T follicular helper cell (primary cell): ENCODE data around the gene CIB4.

ENCODE experiments used
- DNase-seq: peaks from one replicate; pipeline ENCODE4 v3.0.0-alpha.2; 2020; ENCODE audit warnings: low read depth

The CIB4 gene

DNA sequence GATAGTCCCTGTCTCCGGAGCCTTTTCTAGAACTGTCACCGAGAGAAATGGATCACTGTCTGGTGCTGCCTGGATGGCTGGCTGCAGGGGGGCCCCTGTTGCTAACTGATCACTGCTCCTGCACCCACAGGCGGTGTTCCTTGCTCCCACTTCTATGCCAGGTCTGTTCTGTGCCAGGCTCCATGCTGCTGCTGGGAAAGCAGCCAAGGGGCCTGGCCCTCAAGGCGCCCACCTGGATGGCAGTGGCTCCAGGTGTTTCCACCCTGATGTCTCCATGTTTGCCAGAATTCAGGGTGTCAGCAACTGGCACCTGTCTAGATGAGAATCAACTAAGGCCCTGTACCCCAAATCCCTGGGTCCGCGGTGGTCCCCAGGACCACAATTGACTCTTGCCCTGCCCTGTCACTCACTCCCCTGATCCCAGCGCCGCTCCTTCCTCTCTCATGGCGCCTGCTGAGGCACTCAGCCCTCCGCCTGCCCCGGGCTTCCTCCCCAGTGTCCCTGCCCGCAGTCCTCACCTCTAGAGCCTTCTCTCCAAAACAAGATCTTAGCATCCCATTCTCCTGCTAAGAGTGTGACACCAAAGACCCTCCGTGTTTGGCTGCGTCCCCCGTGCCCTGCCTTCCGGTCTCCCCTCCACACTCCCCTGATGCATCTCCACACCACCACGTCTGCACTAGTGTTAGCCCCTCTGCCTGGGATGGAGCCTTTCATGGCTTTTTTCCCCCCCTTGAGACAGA, 90.7 kb downstream of the CIB4 start:
- no peak for DNase-seq

DNA sequence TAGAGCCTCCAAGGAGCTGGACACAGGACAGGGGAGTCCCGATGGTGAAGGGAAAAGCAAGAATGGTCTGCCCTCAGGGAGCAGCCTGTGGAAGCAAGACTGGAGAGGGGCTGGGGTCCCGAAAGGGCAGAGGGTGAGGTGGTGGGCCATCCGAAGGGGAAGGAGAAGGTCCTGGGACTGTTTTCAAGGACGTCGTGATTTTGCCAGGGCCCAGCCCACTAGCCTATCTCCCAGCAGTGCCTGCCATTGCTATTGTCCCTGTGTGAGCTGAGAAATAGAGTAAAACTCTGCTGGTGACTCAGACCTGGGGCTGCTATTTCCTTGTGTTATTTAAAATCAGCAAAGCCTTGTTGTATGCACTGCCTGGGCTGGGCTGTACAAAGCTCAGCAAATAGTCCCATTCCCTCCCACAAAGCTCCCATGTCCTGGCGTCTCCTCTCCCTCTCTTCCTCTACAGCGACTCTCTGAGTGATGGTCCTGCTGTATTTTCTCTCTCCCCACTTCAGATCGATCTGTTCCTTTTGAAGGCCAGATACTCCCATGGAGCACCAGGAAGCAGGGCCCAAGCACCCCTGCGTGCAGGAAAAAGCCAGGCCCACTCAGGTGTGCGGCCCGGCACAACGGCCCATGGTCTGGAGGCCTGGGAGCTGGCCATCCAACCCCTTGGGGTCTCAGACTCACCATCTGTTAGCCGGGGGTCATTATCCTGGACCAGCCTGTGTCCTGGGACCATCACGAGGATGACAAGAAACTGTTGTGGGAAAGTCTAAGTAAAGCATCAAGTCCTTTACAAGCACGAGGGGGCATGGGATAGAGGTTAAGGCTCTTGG, 98.3 kb downstream of the CIB4 start:
- DNase-seq: no peak

DNA sequence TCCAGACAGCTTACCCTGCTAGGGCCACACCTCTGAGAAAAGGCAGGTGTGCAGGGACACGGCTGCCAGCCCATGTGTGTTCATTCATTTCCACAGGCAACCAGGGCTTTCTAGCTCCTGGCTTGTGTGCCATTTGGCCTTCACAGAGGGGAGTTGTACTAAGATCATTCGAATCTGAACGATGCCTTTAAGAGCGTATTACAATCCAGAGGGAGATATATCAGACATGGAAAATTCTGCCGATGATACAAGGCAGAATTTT, 99.0 kb downstream of the CIB4 start:
- DNase-seq: no peak

DNA sequence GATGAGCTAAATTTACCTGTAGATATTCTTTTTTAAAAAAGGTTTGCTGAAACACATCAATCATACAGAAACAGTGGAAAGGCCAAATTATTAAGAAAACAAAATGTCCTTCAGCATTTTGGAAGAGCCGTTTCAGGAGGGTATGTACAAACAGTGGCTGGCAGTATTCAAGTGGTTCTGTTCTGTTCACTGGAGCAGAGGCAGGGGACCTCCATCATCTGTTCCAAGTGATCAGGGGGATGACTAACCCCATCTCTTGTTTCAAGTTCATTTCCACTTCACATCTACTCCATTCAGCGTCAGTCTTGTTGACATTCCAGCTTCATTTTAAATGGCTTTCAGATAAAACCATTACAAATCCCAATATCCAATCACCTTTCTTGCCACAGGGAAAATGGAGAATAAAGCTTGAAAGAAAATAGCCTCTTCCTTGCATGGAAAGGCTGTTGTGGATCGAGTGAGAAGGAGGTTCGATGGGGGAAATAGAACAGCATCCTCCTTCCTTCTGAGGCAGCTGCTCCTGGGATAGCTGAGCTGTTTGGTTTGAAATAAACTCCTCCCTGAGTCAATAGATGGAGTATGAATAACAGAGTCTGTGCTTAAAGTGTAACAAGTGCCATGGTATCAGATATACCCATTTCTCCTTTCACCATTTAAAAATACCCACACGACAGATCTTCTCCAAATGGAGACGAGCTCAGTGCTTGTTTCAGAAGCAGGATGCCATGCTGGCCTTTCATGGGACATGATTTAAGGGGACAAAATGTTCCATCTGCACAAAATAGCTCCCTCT, 99.6 kb downstream of the CIB4 start:
- no peak for DNase-seq

DNA sequence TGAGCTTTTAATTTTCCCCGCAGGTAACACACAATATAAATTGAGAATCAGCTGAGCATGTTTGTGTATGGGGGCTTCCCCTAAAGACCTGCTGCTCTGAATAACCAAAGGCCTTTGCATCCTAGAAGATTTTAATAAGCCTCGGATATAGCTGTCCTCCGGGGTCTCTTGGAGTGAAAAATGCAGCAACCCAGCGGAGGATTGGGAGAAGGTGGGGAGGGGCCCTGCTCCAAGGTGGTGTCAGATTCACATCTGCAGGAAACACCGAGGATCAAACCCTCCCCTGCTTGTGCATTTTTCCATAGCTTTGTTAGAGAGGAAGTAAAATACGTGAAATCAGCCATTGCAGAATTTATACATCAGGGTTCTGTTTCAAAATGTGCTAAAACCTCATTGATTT, 100.2 kb downstream of the CIB4 start:
- DNase-seq: no peak

DNA sequence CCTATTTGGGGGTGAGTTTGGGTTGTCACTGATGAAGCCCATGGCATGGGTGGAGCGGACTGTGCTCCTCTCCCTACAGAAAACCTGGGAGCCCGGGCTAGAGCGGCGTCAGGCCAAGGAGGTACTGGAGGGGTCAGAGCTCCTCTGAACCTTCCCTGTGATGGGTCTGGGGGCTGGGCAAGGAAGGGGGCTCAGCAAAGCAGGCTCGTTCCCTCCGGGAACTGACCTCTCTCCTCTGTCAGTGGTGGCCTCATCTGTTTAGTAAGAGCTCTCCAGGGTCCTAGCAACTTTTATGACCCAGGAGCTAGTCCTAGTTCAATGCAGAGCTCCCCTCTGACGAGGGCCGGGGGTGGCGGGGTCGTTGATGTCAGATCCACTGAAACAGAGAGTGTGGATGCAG, 100.9 kb downstream of the CIB4 start:
- no peak for DNase-seq

DNA sequence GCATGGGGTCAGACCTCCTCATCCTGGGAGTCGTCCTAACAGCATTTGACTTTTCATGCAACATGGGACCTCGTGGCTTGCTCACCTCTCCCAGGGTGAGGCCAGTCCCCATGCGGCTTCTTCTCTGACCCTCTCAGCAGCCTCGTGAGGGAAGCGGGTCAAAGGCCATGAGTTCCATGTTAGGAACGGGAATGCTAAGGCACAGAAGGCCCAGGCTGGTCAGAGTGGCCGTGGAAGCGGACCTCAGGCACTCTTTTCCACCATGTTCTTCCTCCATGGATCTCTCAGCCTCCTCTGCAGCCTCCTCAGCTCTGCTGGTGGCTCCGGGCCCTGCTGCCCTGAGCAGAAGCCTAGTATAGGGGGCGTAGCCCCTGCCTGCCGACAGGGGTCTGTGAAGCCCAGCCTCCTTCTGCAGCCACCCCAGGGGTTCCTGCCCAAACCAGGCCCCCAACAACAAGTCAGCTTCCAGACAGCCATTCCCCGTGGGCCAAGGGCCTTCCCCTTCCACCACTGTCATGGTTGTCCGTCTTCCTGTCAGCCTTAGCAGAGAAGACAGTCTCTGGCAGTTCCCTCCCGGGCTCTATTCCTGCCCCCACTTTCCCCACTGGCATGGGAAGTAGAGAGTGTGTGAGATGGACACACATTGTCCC, 103.2 kb downstream of the CIB4 start:
- no peak for DNase-seq

DNA sequence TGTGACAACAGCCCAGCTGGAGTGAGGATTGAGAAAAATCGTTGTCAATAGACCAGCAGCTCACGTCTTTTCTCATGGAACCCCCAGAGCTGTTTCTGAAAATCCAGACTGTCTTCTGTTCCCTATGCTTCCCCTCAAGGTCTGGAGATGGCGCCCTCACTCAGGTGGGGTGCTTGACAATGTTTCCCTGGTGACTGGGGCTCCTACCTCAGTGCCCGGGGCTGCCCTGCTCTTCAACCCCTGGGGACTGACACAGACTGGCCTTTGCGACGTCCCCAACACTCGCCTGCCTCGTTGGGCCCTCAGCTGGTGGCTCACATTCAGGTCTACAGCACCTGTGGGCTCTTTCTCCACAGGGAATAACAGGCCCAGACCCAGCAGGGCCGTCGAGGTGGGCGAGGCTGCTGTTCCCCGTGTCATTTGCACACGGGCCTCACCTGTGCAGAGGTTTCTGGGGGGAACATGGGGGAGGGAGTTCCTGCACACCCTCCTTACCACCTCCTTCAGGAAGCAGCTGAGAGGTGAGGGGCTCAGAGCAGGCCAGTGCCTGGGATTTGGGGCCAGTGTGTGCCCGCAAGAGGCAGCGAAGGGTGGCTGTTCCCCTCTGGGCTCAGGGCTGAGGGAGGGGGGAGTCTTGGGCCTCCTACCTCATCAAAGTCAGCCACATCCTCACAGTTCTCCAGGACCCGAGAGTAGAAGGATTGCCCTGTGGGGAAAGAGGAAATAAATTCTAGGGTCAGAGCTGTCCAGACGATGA, 103.9 kb downstream of the CIB4 start:
- no peak for DNase-seq

DNA sequence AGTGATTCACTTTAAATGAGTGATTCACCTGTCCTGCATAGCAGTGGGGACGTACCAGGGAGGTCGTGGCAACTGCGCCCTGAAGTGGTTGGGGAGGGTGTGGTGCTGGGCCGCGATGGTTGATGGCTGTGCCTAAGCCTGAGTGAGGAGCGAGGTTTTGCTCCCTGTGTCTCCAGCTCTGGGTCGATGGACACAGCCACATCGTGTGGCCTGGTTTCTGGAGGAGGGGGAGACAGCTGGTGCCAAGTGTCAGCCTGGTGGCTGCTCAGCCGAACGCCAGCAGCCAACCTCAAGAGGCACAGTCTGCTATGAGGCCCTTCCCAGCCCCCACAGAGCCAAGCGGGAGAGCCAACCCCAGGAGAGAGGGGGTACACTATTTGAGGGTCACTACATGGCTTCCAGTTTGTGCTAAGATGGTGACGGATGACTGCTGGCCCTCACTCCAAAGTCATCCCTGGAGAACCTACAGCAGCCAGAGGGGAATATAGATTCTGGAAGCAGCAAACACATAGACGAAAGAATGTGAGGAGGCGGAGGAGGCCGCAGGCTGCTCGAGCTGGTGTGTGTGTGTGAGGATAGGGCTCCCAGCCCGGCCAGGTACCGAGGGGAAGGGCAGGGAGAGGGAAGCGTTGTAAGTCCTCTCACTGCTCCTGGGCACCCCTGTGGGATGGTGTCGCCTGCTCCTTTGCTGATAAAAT, 104.6 kb downstream of the CIB4 start:
- no peak for DNase-seq

DNA sequence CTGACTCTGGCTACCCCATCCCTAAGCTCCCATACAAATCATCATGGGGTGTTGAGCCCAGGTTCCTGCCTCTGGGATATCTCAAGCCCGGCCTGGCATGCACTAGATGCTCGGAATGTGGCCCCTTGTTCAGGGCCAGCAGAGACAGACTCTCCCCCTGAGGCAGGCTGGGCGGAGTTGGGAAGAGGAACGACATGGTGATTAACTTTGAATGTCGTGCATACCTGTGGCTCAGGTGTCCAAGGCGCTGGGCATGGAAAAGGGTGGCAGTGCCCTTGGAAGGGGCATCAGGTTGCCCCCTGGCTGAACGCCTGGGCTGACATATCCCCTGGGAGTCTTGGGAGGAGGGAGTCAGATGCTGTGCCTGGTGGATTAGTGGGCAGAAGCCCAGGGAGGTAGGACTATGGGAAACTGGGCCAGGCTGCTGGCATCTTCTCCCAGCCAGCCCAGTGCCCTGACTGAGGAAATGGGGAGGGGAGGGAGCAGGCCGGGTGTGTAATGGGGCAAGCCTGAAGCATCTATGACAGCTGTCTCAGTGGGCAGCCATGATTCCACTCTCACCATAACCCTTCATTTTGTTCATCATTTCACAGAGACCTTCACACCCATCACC, 105.4 kb downstream of the CIB4 start:
- DNase-seq: no peak

DNA sequence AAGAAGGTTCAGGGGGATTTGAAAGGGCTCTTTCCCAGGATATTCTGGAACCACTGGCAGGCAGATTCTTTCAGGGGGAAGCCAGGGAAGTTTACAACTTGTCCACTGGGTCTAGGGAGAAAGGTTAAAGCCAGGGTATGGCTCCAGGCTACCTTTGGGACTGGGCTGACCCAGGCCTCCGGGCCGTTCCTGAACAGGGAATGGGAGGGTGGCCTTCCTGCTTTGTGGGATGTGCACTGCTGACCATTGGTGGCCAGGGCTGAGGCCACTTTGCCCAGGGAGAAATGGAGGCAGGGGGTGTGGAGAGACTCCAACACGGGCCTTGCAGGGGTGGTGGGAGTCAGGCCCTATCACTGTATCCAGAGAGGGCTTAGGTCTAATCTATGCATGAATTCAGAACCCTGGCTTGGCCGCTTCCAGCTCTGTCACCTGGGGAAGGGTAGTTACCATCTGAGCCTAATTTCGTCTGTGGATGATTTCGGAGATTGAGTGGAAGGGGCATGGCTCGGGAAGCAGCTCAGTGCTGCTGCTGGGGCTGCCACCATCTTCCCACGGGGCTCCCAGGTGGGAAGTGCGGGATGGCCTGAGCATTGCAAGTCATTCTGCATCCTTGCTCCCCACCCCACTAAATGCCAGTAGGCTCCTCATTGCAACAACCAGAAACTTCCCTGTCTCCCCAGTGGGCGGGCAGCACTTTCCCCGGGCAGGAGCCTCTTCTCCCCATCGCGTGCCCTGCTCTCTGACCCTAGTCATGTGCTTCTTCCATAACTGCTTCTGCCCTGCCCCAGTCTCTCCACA, 106.1 kb downstream of the CIB4 start:
- DNase-seq: no peak

DNA sequence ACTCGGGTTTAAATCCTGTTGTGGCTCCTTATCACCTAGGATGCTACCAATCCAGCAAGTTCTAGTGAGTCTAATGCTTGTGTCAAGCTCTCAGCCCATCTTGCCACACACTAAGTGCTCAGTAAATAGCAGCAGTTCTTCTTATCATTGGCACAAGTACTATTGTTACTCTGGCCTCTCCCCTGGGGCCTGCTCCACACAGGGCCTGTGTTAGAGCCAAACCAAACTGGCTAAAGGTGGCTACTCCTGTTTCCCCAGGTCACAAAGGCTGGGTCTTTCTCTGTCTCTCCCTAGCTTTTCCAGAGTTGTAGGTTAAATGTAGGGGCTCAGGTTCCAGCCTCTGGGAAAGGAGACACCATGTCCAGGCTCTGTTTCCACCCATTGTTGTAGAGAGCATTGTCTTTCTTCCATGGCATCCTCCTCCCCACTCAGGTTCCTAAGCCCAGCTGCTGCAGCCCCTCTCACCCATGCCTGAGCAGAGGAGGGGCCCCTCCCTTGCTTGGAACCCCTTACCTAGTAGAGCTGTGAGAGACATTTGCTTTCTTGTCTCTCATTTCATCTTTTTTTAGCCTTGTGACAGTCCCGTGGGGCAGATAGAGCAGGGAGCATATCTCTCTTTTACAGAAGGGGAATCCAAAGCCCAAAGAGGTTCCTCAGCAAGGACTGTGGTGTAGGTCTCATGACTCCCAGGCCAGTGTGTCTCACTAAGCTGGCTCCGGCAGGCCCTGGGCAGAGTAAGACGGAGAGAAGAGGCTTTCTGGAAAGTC, 106.9 kb downstream of the CIB4 start:
- no peak for DNase-seq

DNA sequence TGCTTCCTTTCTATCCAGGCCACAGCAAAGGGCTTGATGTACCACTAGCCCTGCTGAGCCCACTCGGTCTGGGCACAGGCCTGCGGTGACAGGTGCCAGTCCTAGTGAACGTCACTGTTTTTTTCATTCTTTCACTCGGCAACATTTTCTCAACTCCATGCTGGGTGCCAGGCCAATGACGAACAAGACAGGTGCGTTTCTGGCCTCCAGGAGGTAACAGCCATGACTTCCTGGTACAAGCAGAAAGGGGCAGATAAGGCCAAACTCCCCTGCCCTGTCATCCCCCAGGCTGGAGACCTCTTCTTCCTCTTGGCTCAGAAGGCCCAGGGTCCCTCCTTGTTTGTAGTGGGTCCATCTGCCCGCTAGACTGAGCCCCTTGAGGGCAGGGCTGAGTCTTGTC, 107.5 kb downstream of the CIB4 start:
- DNase-seq: no peak

DNA sequence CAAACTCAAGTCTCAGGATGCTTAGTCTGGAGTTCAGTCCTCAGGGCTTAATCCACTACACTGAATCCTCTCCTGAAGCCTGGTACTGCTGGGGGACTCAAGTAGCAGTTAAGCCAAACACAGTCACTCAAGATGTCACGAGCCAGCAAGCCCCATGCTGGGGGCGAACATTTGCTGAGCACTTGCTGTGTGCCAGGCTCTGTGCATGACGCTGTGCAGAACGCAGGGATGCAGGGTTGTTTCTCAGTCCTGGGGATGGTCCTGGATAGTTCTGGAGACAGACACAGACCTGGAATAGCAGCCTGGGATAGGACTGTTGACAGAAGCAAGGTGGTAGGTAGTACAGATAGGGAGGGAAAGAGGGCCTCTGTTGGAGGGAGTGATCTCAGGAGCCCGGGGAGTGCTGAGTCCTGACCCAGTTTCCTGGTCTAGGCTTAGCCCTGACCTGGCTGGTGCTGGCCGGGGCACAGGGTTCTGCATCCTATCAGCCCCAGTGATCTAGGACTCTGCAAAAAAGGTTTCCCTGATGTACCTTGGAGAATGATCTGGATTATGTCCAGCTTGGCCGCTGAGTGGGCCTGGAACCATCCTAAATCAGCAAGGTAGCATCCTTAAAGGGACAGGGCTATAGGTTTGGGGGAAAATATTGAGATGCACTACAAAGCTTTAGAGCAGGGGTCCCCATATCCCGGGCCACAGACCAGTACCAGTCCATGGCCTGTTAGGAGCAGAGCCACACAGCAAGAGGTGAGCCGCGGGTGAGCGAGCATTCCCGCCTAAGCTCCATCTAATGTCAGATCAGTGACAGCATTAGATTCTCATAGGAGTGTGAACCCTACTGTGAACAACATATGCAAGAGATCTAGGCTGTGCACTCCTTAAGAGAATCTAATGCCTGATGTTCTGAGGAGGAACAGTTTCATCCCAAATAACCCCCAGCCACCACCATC, 108.6 kb downstream of the CIB4 start:
- no peak for DNase-seq
